Liver (tissue), 9 donors: ENCODE results near the gene IFT27. TPM values are rescaled to one million over a fixed set of nuclear protein-coding genes. Genes with fewer than 3 reads are reported as not detected.

Source experiments
- DNase-seq: peaks from one replicate; pipeline ENCODE4 v3.0.0-alpha.2; 2017; ENCODE audit warnings: low spot score
- H3K27ac ChIP-seq, 2 donors: one replicate each; pipeline ENCODE4 v1.7.0; 2013; ENCODE audit warnings: inconsistent platforms in 2 of 2, low read length in 2 of 2, control low read depth in 1 of 2, low read depth in 1 of 2, mild to moderate bottlenecking in 1 of 2
- H3K27me3 ChIP-seq, 4 donors: one replicate each; pipeline versions ENCODE4 v1.6.1 to v1.7.0; 2013; ENCODE audit warnings: low read length in 3 of 4, inconsistent platforms in 1 of 4, mild to moderate bottlenecking in 1 of 4, moderate library complexity in 1 of 4; ENCODE audit not compliant: control insufficient read depth in 4 of 4, insufficient read depth in 4 of 4
- H3K36me3 ChIP-seq, 4 donors: one replicate each; pipeline versions ENCODE4 v1.6.1 to v1.7.0; 2013; ENCODE audit warnings: low read length in 3 of 4, mild to moderate bottlenecking in 3 of 4, low read depth in 1 of 4, moderate library complexity in 1 of 4; ENCODE audit not compliant: control insufficient read depth in 4 of 4, insufficient read depth in 3 of 4
- H3K4me1 ChIP-seq, 4 donors: one replicate each; pipeline versions ENCODE4 v1.6.1 to v1.7.0; 2013; ENCODE audit warnings: low read length in 3 of 4, mild to moderate bottlenecking in 3 of 4, moderate library complexity in 1 of 4; ENCODE audit not compliant: control insufficient read depth in 4 of 4, insufficient read depth in 4 of 4
- H3K4me3 ChIP-seq, 3 donors: one replicate each; pipeline versions ENCODE4 v1.6.1 to v1.7.0; 2013; ENCODE audit warnings: low read length in 3 of 3, control low read depth in 1 of 3, low read depth in 1 of 3, mild to moderate bottlenecking in 1 of 3
- H3K9ac ChIP-seq, 2 donors: one replicate each; pipeline ENCODE4 v1.7.0; 2013; ENCODE audit warnings: low read length in 2 of 2, mild to moderate bottlenecking in 2 of 2, moderate library complexity in 2 of 2, control low read depth in 1 of 2, low read depth in 1 of 2
- H3K9me3 ChIP-seq, 4 donors: one replicate each; pipeline versions ENCODE4 v1.6.1 to v1.7.0; 2013; ENCODE audit warnings: low read length in 3 of 4; ENCODE audit not compliant: control insufficient read depth in 4 of 4
- EGR1 ChIP-seq, 2 donors: IDR thresholded peaks; 2 replicates each; pipeline ENCODE4 v1.6.1; 2016 to 2018; ENCODE audit warnings: antibody characterized with exemption in 2 of 2, low read depth in 2 of 2
- FOXA1 ChIP-seq: IDR thresholded peaks from 2 replicates; pipeline ENCODE4 v1.6.1; 2016; ENCODE audit warnings: antibody characterized with exemption
- FOXA2 ChIP-seq: IDR thresholded peaks from 2 replicates; pipeline ENCODE4 v1.6.1; 2016; ENCODE audit warnings: antibody characterized with exemption
- GABPA ChIP-seq, 2 donors: IDR thresholded peaks in 1 of 2; conservative IDR thresholded peaks in 1 of 2; 2 replicates each; pipeline ENCODE4 v1.6.1; 2016; ENCODE audit warnings: antibody characterized with exemption in 2 of 2, mild to moderate bottlenecking in 1 of 2, moderate library complexity in 1 of 2
- HNF4A ChIP-seq, 2 donors: conservative IDR thresholded peaks; 2 replicates each; pipeline ENCODE4 v1.6.1; 2016; ENCODE audit warnings: antibody characterized with exemption in 2 of 2, mild to moderate bottlenecking in 2 of 2
- HNF4G ChIP-seq: IDR thresholded peaks from 2 replicates; pipeline ENCODE4 v1.6.1; 2016; ENCODE audit warnings: antibody characterized with exemption
- NR2F2 ChIP-seq: IDR thresholded peaks from 2 replicates; pipeline ENCODE4 v1.6.1; 2016; ENCODE audit warnings: antibody characterized with exemption
- RAD21 ChIP-seq, 2 donors: IDR thresholded peaks; 2 replicates each; pipeline ENCODE4 v1.6.1; 2016; ENCODE audit warnings: antibody characterized with exemption in 2 of 2, mild to moderate bottlenecking in 2 of 2
- RXRA ChIP-seq, 2 donors: IDR thresholded peaks; 2 replicates each; pipeline ENCODE4 v1.6.1; 2017 to 2018; ENCODE audit warnings: antibody characterized with exemption in 2 of 2, mild to moderate bottlenecking in 1 of 2
- SP1 ChIP-seq: IDR thresholded peaks from 2 replicates; pipeline ENCODE4 v1.6.1; 2018; ENCODE audit warnings: antibody characterized with exemption, mild to moderate bottlenecking
- TAF1 ChIP-seq: conservative IDR thresholded peaks from 2 replicates; pipeline ENCODE4 v1.6.1; 2016; ENCODE audit warnings: antibody characterized with exemption, mild to moderate bottlenecking
- YY1 ChIP-seq: IDR thresholded peaks from 2 replicates; pipeline ENCODE4 v1.6.1; 2016; ENCODE audit warnings: antibody characterized with exemption, mild to moderate bottlenecking
- WGBS: extraction: QIAGEN DNeasy Blood & Tissue Kit; methylation state at CpG from one replicate; pipeline ENCODE4 v1.1.7; 2013; 5-methylcytosine and 5-hydroxymethylcytosine counted together
- polyA plus RNA-seq, 2 donors: library from polyadenylated mRNA; stranded (reverse) in 1 of 2; unstranded in 1 of 2; fragments of 200-250 nt in 1 of 2; fragments of >200 nt in 1 of 2; fragmentation: Nextera tagmentation in 1 of 2; extraction: Ambion mirVana in 1 of 2; gene quantifications; one replicate each; pipeline versions ENCODE4 v1.2.1 to v1.2.3, GENCODE V29; 2013 to 2015
- total RNA-seq, 2 donors: library from RNA; depleted of rRNA; stranded (reverse); fragments of >200 nt; gene quantifications; one replicate each; pipeline ENCODE4 v1.2.3, GENCODE V29; 2014
- TF ChIP-seq, protein P1 (sequence below): IDR thresholded peaks from 2 replicates; pipeline ENCODE4 v1.6.1; 2016; ENCODE audit warnings: antibody characterized with exemption
- TF ChIP-seq, protein P2 (sequence below): IDR thresholded peaks from 2 replicates; pipeline ENCODE4 v1.6.1; 2016; ENCODE audit warnings: antibody characterized with exemption
- TF ChIP-seq, protein P3 (sequence below): IDR thresholded peaks from 2 replicates; pipeline ENCODE4 v1.6.1; 2016; ENCODE audit warnings: antibody characterized with exemption, mild to moderate bottlenecking
- TF ChIP-seq, protein P4 (sequence below): fragments of 150-350 bp; IDR thresholded peaks from 2 replicates; pipeline ENCODE4 v1.5.1; 2017; ENCODE audit warnings: improper control_type of control experiment, low read depth, low read length; ENCODE audit not compliant: missing input control
- donor health status: healthy.
- donor health status: healthy.
- donor health status: healthy.
- donor health status: healthy.
- donor health status: healthy.

Gene IFT27
- total and polyA plus RNA-seq, 4 donors = 7.2 to 12.4 (median 9.6) TPM

DNA sequence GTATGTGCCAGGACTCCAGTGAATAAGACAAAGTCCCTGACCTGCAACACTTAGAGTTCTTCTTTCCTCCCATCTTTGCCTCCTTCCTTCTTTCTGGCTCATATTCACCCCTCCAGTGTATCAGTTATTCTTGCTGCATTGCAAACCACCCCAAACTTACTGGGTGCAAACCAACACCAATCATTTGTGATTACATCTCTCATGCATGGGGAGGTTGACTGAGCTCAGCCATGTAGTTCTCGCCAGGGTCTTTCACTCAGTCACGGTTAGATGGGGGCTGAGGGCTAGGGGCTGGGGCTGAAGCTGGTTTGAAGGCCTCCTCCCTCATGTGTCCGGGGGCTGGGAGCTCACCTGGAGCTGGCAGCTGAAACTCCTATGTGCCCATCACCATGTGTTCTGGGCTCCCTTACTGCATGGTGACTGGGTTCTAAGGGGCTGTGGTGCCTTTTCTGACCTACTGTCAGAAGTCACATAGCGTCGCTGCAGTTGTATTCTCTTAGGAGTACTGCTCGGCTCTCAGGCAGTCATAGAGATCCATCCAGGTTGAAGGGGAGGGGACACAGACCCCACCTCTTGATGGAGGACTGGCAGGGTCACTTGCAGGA lies 37.4 kb downstream of the IFT27 start (continued):
- TF ChIP-seq, protein P1, sequence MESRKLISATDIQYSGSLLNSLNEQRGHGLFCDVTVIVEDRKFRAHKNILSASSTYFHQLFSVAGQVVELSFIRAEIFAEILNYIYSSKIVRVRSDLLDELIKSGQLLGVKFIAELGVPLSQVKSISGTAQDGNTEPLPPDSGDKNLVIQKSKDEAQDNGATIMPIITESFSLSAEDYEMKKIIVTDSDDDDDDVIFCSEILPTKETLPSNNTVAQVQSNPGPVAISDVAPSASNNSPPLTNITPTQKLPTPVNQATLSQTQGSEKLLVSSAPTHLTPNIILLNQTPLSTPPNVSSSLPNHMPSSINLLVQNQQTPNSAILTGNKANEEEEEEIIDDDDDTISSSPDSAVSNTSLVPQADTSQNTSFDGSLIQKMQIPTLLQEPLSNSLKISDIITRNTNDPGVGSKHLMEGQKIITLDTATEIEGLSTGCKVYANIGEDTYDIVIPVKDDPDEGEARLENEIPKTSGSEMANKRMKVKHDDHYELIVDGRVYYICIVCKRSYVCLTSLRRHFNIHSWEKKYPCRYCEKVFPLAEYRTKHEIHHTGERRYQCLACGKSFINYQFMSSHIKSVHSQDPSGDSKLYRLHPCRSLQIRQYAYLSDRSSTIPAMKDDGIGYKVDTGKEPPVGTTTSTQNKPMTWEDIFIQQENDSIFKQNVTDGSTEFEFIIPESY = no peak
- TF ChIP-seq TAF1 (no peak), FOXA2 (no peak), NR2F2 (no peak), HNF4G (no peak), FOXA1 (no peak), EGR1 (IDR thresholded peaks at IDR 0.05; ENCODE audit: low read depth in 2 of 2) (no peak)

DNA sequence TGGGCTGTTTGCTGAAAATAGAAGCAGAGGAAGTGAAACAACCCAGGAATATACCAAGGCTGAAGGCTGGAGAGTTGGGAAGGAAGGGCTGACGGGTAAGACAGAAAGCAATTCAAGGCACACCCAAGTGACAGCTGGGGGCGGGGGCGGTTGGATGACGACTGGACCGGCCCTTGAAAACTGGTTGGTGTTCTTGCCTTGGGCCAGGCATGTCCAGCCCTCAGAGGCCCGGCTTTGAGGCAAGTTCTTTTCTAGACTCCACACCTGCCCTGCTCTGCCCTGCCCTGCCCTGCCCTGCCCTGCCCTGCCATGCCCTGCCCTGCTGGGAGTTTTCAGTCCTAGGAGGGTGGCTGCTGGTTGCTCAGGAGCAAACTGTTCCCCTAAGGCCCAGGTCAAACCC lies 38.1 kb downstream of the IFT27 start:
- Histone ChIP-seq H3K9ac (no peak overlapping the region), H3K9me3 (peaks cover 2 to 5% (median 4%) of the 10 kb centered on the region in 4 donors), H3K27ac (no peak overlapping the region), H3K4me3 (no peak overlapping the region), H3K4me1 (no peaks in the 10 kb centered on the region), H3K36me3 (no peaks in the 10 kb centered on the region), H3K27me3 (peaks cover 0 to 2% (median 0%) of the 10 kb centered on the region in 4 donors)
- TF ChIP-seq SP1 = no peak
- TF ChIP-seq FOXA2 = no peak
- TF ChIP-seq, protein P2, sequence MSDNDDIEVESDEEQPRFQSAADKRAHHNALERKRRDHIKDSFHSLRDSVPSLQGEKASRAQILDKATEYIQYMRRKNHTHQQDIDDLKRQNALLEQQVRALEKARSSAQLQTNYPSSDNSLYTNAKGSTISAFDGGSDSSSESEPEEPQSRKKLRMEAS = no peak
- no peak for TF ChIP-seq GABPA (IDR thresholded peaks at IDR 0.05 in 1 of 2, conservative IDR thresholded peaks at IDR 0.05 in 1 of 2)
- no peak for TF ChIP-seq EGR1 (IDR thresholded peaks at IDR 0.05; ENCODE audit: low read depth in 2 of 2)
- WGBS = 45% methylated on average over 6 of the region's 6 CpGs
- no peak for DNase-seq

DNA sequence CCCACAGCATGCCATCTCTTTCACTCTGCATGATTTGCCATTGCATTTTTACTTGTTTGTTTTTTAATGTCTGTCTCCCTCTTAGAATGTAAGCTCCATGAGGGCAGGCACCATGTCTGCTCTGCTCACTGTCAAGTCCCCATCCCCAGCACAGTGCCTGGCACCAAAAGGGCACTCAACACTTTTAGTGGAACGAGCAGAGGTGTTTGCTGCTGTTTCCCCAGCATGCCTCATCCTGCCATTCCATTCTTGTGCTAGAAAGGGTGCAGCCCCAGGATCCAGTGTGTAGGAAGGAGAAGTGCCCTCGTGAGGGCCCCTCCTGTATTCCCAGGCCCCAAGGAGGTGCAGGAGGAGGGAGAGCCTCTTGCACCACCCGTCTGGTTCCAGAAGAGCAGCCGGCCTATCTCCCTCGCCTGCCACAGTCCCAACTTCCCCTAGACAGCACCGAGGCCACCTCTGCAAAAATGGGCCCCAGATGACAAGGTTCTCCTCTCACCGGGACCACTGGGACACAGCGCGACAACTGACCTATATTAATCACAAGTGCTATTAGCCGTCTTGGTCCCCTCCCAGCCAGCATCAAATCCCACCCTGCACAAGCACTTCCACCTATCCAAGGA lies 39.1 kb downstream of the IFT27 start:
- Histone ChIP-seq H3K36me3 (no peaks in the 10 kb centered on the region), H3K27ac (no peak overlapping the region), H3K27me3 (peaks cover 0 to 2% (median 0%) of the 10 kb centered on the region in 4 donors), H3K4me3 (no peak overlapping the region), H3K9me3 (peaks cover 2 to 5% (median 4%) of the 10 kb centered on the region in 4 donors), H3K9ac (no peak overlapping the region), H3K4me1 (no peaks in the 10 kb centered on the region)
- no peak for DNase-seq
- no peak for TF ChIP-seq SP1
- no peak for TF ChIP-seq GABPA (IDR thresholded peaks at IDR 0.05 in 1 of 2, conservative IDR thresholded peaks at IDR 0.05 in 1 of 2)
- TF ChIP-seq, protein P3, sequence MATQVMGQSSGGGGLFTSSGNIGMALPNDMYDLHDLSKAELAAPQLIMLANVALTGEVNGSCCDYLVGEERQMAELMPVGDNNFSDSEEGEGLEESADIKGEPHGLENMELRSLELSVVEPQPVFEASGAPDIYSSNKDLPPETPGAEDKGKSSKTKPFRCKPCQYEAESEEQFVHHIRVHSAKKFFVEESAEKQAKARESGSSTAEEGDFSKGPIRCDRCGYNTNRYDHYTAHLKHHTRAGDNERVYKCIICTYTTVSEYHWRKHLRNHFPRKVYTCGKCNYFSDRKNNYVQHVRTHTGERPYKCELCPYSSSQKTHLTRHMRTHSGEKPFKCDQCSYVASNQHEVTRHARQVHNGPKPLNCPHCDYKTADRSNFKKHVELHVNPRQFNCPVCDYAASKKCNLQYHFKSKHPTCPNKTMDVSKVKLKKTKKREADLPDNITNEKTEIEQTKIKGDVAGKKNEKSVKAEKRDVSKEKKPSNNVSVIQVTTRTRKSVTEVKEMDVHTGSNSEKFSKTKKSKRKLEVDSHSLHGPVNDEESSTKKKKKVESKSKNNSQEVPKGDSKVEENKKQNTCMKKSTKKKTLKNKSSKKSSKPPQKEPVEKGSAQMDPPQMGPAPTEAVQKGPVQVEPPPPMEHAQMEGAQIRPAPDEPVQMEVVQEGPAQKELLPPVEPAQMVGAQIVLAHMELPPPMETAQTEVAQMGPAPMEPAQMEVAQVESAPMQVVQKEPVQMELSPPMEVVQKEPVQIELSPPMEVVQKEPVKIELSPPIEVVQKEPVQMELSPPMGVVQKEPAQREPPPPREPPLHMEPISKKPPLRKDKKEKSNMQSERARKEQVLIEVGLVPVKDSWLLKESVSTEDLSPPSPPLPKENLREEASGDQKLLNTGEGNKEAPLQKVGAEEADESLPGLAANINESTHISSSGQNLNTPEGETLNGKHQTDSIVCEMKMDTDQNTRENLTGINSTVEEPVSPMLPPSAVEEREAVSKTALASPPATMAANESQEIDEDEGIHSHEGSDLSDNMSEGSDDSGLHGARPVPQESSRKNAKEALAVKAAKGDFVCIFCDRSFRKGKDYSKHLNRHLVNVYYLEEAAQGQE = no peak
- no peak for TF ChIP-seq RAD21 (IDR thresholded peaks at IDR 0.05)
- no peak for TF ChIP-seq FOXA2
- TF ChIP-seq, protein P1 = no peak
- TF ChIP-seq, protein P4, sequence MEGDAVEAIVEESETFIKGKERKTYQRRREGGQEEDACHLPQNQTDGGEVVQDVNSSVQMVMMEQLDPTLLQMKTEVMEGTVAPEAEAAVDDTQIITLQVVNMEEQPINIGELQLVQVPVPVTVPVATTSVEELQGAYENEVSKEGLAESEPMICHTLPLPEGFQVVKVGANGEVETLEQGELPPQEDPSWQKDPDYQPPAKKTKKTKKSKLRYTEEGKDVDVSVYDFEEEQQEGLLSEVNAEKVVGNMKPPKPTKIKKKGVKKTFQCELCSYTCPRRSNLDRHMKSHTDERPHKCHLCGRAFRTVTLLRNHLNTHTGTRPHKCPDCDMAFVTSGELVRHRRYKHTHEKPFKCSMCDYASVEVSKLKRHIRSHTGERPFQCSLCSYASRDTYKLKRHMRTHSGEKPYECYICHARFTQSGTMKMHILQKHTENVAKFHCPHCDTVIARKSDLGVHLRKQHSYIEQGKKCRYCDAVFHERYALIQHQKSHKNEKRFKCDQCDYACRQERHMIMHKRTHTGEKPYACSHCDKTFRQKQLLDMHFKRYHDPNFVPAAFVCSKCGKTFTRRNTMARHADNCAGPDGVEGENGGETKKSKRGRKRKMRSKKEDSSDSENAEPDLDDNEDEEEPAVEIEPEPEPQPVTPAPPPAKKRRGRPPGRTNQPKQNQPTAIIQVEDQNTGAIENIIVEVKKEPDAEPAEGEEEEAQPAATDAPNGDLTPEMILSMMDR = no peak
- no peak for TF ChIP-seq EGR1 (IDR thresholded peaks at IDR 0.05; ENCODE audit: low read depth in 2 of 2)
- TF ChIP-seq, protein P2 = no peak
- no peak for TF ChIP-seq NR2F2
- no peak for TF ChIP-seq HNF4A (conservative IDR thresholded peaks at IDR 0.05)
- no peak for TF ChIP-seq YY1
- no peak for TF ChIP-seq FOXA1
- TF ChIP-seq HNF4G = no peak
- no peak for TF ChIP-seq RXRA (IDR thresholded peaks at IDR 0.05)
- 66% methylated on average over 10 of the region's 10 CpGs for WGBS
